Measurements from ENCODE around the gene GET3.

DNA sequence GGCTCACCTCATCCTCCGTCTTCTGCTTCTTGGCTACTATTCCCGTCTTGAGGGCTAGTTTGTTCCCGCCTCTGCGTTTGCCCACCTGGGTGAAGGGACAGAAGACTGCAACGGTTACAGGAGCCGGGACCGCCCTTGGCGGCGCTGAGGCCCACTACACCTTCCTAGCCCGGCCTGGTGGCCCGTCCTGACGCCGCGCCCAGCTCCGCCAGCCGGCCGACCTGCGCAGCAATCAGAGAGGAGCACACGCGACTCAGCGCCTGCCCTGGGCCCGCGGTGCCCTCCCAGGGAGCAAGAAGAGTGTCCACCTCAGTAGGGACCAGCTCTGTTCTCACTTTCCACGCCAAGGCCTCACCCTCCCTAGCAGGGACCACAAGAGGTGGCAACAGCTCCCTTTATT is 6.0 kb upstream of the GET3 start:
- no peak for TF ChIP-seq CTCF (IDR thresholded peaks at IDR 0.05)
- no peak for TF ChIP-seq POLR2A (IDR thresholded peaks at IDR 0.05)
- no peak for TF ChIP-seq POLR2AphosphoS5 (IDR thresholded peaks at IDR 0.05; ENCODE audit: insufficient read depth in 1 of 2, low read depth in 1 of 2)
